H1 (cell line): Measurements from ENCODE around the gene CXCR4. TPM values are rescaled to one million over a fixed set of nuclear protein-coding genes. Genes with fewer than 3 reads are reported as not detected.

Experiments
- CTBP2 ChIP-seq: IDR thresholded peaks from 2 replicates; pipeline ENCODE4 v1.7.0; 2011; ENCODE audit warnings: borderline replicate concordance, mild to moderate bottlenecking, moderate library complexity, mixed read lengths, low read length; ENCODE audit not compliant: insufficient read depth, insufficient read length
- EP300 ChIP-seq, 2 experiments: IDR thresholded peaks; 1 replicate in 1 of 2; 2 replicates in 1 of 2; pipeline ENCODE4 v1.6.1; 2011 to 2012; ENCODE audit warnings: low read depth in 2 of 2, low read length in 2 of 2, mild to moderate bottlenecking in 2 of 2, borderline replicate concordance in 1 of 2, inconsistent platforms in 1 of 2, moderate library complexity in 1 of 2
- polyA plus RNA-seq, 7 experiments: library from polyadenylated mRNA; depleted of rRNA in 3 of 7; stranded (reverse) in 5 of 7; unstranded in 2 of 7; fragments of >200 nt in 5 of 7; fragments of 200-250 nt in 2 of 7; gene quantifications; 1 replicate in 5 of 7; 2 replicates in 1 of 7; 4 replicates in 1 of 7; pipeline versions ENCODE4 v1.2.1 to v1.2.3, GENCODE V29; 2011 to 2013; ENCODE audit warnings: missing spikeins in 2 of 7, mixed read lengths in 2 of 7
- total RNA-seq: library from RNA; stranded (reverse); fragmentation: NEBNext Ultra II Directional; extraction: Animal tissue kit (Norgen Biotek cat#: 25700); gene quantifications from 2 replicates; pipeline ENCODE4 v1.2.1, GENCODE V29; 2021

Gene CXCR4
- total and polyA plus RNA-seq, 2 of the 8 experiments (the other 6 are each of a cell fraction or from before 2014, with no cell fraction given), result 1.8 to 2.8 TPM

- no peak for TF ChIP-seq CTBP2
- TF ChIP-seq EP300 (IDR thresholded peaks at IDR 0.05; ENCODE audit: borderline replicate concordance in 1 of 2, low read depth in 2 of 2, low read length in 2 of 2), result no peak
- TF ChIP-seq, all 59 proteins: peak for 0
Measured at GRCh38 chr2:136137982-136138381, 20.0 kb upstream of the CXCR4 start (continued).
